OCI-LY7 (cell line): ENCODE measurements around the gene LPP. TPM values are rescaled to one million over a fixed set of nuclear protein-coding genes. Genes with fewer than 3 reads are reported as not detected.

ENCODE experiments used
- BruUV-seq: library from RNA; stranded (reverse); fragments of 400-500 nt; replicated peaks from 2 replicates; lab custom pipeline; 2021; lab: Mats Ljungman, UMichigan
- CTCF ChIA-PET: fragments of 300-600 bp; sonication (Branson Sonifier 250); formaldehyde crosslinking; loops from one replicate; lab custom pipeline; 2022; ENCODE audit warnings: antibody characterized with exemption; ENCODE audit not compliant: unreplicated experiment; lab: Charles Lee
- POLR2A ChIA-PET: fragments of 300-600 bp; sonication (Branson Sonifier 250); formaldehyde crosslinking; loops from one replicate; lab custom pipeline; 2022; ENCODE audit warnings: antibody characterized with exemption; lab: Charles Lee
- DNase-seq: peaks from one replicate; pipeline ENCODE4 v3.0.0-alpha.2; 2015; ENCODE audit warnings: low spot score
- H2AFZ ChIP-seq: fragments of 200-600 bp; sonication (generic), shearing (Covaris generic); 2 replicates; pipeline ENCODE4 v1.6.1; 2014; ENCODE audit warnings: mild to moderate bottlenecking, antibody characterized with exemption, low read length, moderate library complexity
- H3K27ac ChIP-seq: fragments of 200-600 bp; sonication (generic); 2 replicates; pipeline ENCODE4 v1.5.1; 2014; ENCODE audit warnings: mixed run types, low read depth, mild to moderate bottlenecking, moderate library complexity, low read length, inconsistent platforms; ENCODE audit not compliant: poor library complexity, severe bottlenecking
- H3K36me3 ChIP-seq: fragments of 200-600 bp; sonication (generic); 2 replicates; pipeline ENCODE4 v1.6.1; 2014; ENCODE audit warnings: mild to moderate bottlenecking, antibody characterized with exemption, low read length, moderate library complexity, mixed read lengths; ENCODE audit not compliant: insufficient read depth
- H3K4me1 ChIP-seq: fragments of 200-600 bp; sonication (generic); 2 replicates; pipeline ENCODE4 v1.5.1; 2014; ENCODE audit warnings: mild to moderate bottlenecking, low read length; ENCODE audit not compliant: insufficient read depth, poor library complexity, severe bottlenecking
- H3K4me2 ChIP-seq: fragments of 200-600 bp; sonication (generic); 2 replicates; pipeline ENCODE4 v1.6.1; 2014; ENCODE audit warnings: mild to moderate bottlenecking, low read length
- H3K4me3 ChIP-seq: fragments of 200-600 bp; sonication (generic); 2 replicates; pipeline ENCODE4 v1.5.1; 2014; ENCODE audit warnings: mild to moderate bottlenecking, low read depth, low read length; ENCODE audit not compliant: poor library complexity, severe bottlenecking
- H3K79me2 ChIP-seq: fragments of 200-600 bp; sonication (generic); 2 replicates; pipeline ENCODE4 v1.6.1; 2016; ENCODE audit warnings: low read depth, mild to moderate bottlenecking, low read length, moderate library complexity, mixed read lengths; ENCODE audit not compliant: insufficient read depth
- H3K9me2 ChIP-seq: fragments of 200-600 bp; sonication (generic); 2 replicates; pipeline ENCODE4 v1.6.1; 2016; ENCODE audit warnings: mild to moderate bottlenecking, low read length, mixed read lengths; ENCODE audit not compliant: insufficient read depth
- H3K9me3 ChIP-seq: fragments of 200-600 bp; sonication (generic); 2 replicates; pipeline ENCODE4 v1.6.1; 2014; ENCODE audit warnings: mild to moderate bottlenecking, mixed run types, low read length, mixed read lengths
- H4K20me1 ChIP-seq: fragments of 200-600 bp; sonication (generic); 2 replicates; pipeline ENCODE4 v1.6.1; 2014; ENCODE audit warnings: mild to moderate bottlenecking, antibody characterized with exemption, low read length, moderate library complexity, mixed read lengths; ENCODE audit not compliant: insufficient read depth
- EZH2phosphoT487 ChIP-seq: fragments of 200-600 bp; sonication (generic); IDR thresholded peaks from 2 replicates; pipeline ENCODE4 v1.6.1; 2018; ENCODE audit warnings: low read depth, borderline replicate concordance, mild to moderate bottlenecking, mixed run types, antibody characterized with exemption, low read length, moderate library complexity, mixed read lengths
- intact Hi-C: fragments of 100-400 bp; cut with micrococcal nuclease; formaldehyde crosslinking; loops from one replicate; pipeline ENCODE4 v1.10.0; 2022; ENCODE audit not compliant: unreplicated experiment
- total RNA-seq, 2 experiments: library from RNA; depleted of rRNA in 1 of 2; stranded (reverse); fragments of >200 nt in 1 of 2; shearing (Covaris generic) in 1 of 2; gene quantifications; 2 replicates each; pipeline ENCODE4 v1.2.3, GENCODE V29; 2014 to 2022
- TF ChIP-seq, protein P1 (sequence below): fragments of 200-600 bp; sonication (generic); conservative IDR thresholded peaks from 2 replicates; pipeline ENCODE4 v1.5.1; 2014; ENCODE audit warnings: mild to moderate bottlenecking, antibody characterized with exemption, low read length, moderate library complexity, mixed read lengths

LPP gene
- total RNA-seq, 2 experiments from 2014 or later, result 10.9 to 119 TPM

DNA sequence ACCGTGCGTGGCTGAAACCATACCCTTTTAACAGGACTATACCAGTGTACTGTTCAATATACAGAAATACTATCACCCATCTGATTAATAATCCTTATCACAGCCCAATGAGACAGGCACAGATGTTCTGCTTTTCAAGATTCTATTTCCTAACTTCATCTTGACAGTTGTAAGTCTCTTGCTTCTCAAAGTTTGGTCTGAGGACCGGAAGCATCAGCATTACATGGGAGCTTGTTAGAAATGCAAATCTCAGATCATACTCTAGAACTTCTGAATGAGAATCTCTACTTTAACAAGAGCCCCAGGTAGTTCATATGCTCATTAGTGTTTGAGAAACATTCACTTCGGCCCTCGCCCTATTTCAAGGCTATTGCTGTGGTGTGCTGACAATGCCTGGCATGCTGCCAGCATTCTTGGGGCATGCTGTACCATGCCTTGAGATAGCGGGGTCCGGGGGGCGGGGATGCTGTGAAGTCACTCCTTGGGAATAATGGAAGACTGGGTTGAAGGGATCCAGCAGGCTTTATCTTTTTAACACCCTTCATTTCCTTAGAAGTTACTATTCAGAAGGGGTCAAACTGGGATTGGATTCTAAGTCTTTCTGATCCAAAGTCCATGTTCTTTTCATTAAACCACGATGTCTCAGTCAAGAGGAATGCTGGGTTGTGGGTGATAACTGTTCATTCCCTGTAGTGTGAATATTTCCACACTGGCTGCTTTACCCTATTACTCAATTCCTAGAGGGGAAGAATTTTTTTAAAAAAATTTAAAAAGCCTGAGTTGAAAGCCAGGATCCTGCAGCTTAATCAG, 194.7 kb downstream of the LPP start:
- no peak overlapping the region for H3K4me3 ChIP-seq
- POLR2A ChIA-PET, result interaction anchor here (0.7 to 0.8 kb wide), 2 partner anchors 14 to 345 kb away, joined by 3 read pairs; no protein-coding TSS in a partner anchor

DNA sequence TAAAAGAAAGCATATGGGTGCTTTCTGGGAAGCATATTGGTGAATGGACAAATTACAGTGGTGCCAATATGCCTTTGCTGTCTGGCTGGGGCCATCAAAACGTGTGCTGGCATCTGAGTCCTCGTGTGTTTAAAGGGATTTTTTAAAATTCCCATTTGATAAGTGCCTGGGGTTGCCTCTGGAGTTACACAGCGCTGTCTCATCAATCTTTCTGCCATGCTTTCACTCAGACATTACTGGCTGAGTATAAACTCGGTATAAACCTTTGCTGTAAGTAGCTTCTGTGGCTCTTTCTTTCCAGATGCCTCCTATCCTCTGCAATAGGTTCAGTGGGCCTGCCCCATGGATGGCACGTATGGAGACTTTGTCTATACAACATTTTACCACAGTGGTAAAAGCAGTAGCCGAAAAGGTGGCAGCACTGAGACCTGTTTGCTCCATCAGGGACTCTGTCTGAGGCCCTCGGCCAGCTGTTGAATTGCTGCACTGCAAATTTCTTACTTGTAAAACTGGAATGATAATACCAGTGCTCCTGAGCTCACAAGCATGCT, 195.5 kb downstream of the LPP start:
- DNase-seq, result peak; percentile 44
- Histone ChIP-seq H3K4me1 (peaks cover 20% of the 10 kb centered on the region), H3K79me2 (no peaks in the 10 kb centered on the region), H3K27ac (no peak overlapping the region), H2AFZ (no peak overlapping the region), H3K9me2 (no peaks in the 10 kb centered on the region), H3K36me3 (no peaks in the 10 kb centered on the region), H3K4me2 (no peak overlapping the region), H3K9me3 (no peaks in the 10 kb centered on the region), H3K4me3 (no peak overlapping the region), H4K20me1 (no peaks in the 10 kb centered on the region)
- POLR2A ChIA-PET, result interaction anchor here (0.6 to 1.7 kb wide), 9 partner anchors 8 to 121 kb away, joined by 3 to 6 read pairs (median 3); no protein-coding TSS in a partner anchor
- BruUV-seq, result no TSS peak
- intact Hi-C loops, result no loop called here
- CTCF ChIA-PET, result no interaction called here
- TF ChIP-seq EZH2phosphoT487, result no peak
- TF ChIP-seq, protein P1, sequence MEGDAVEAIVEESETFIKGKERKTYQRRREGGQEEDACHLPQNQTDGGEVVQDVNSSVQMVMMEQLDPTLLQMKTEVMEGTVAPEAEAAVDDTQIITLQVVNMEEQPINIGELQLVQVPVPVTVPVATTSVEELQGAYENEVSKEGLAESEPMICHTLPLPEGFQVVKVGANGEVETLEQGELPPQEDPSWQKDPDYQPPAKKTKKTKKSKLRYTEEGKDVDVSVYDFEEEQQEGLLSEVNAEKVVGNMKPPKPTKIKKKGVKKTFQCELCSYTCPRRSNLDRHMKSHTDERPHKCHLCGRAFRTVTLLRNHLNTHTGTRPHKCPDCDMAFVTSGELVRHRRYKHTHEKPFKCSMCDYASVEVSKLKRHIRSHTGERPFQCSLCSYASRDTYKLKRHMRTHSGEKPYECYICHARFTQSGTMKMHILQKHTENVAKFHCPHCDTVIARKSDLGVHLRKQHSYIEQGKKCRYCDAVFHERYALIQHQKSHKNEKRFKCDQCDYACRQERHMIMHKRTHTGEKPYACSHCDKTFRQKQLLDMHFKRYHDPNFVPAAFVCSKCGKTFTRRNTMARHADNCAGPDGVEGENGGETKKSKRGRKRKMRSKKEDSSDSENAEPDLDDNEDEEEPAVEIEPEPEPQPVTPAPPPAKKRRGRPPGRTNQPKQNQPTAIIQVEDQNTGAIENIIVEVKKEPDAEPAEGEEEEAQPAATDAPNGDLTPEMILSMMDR, result peak; percentile 61

More for the DNA sequence above, 194.7 kb downstream of the LPP start:
- no TSS peak for BruUV-seq
- Histone ChIP-seq H3K9me2 (no peaks in the 10 kb centered on the region), H3K4me1 (peaks cover 16% of the 10 kb centered on the region), H3K79me2 (no peaks in the 10 kb centered on the region), H4K20me1 (no peaks in the 10 kb centered on the region), H3K36me3 (no peaks in the 10 kb centered on the region), H3K9me3 (no peaks in the 10 kb centered on the region), H2AFZ (no peak overlapping the region), H3K4me2 (no peak overlapping the region), H3K27ac (no peak overlapping the region)
- CTCF ChIA-PET, result no interaction called here
- intact Hi-C loops, result no loop called here
- DNase-seq, result peak; percentile 21
- no peak for TF ChIP-seq EZH2phosphoT487
- TF ChIP-seq, protein P1, result no peak

DNA sequence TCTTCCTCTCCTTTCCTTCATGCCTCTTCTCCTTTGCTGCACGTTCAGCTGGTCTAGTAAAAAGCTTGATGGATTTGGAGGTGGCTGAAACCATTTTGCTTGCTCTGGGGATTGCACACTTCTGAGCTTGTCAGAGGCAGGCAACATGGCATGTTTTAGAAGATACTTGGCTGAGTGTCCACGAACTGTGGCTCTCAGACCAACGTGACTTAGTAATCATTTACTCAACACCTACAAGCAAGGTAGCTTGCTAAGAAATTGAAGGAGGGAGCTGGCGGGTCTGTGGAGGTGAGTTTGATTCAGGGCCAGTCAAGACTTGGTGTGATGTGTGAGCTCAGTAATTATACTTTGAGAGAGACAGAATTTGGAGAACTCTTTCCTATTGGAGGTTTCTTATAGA, 196.0 kb downstream of the LPP start:
- H2AFZ ChIP-seq, result no peak overlapping the region
- H3K4me3 ChIP-seq, result no peak overlapping the region
- no peak for DNase-seq
- no peak overlapping the region for H3K27ac ChIP-seq
- intact Hi-C loops, result no loop called here
- H3K4me2 ChIP-seq, result no peak overlapping the region
- no peaks in the 10 kb centered on the region for H4K20me1 ChIP-seq
- ChIA-PET CTCF (no interaction called here), POLR2A (interaction anchor here (0.5 to 1.8 kb wide), 12 partner anchors 9 to 318 kb away, joined by 3 to 11 read pairs (median 4); no protein-coding TSS in a partner anchor)
- no peaks in the 10 kb centered on the region for H3K79me2 ChIP-seq
- H3K36me3 ChIP-seq, result no peaks in the 10 kb centered on the region
- H3K4me1 ChIP-seq, result peaks cover 17% of the 10 kb centered on the region
- BruUV-seq, result no TSS peak
- no peaks in the 10 kb centered on the region for H3K9me3 ChIP-seq
- H3K9me2 ChIP-seq, result no peaks in the 10 kb centered on the region
- TF ChIP-seq, protein P1, result no peak; the same call in 1 of the 2 replicates
- TF ChIP-seq EZH2phosphoT487, result no peak
